Measurements from ENCODE around the gene UQCRFS1.
A peak's percentile ranks its signal among the peaks of the same experiment; 100 is the strongest.

UQCRFS1 gene

GRCh38 chr19:29212648-29213573 lies at the start of gene UQCRFS1:
Gene UQCRFS1, minus strand, starts transcription at chr19:29213151. Its CDS starts 33 bp downstream, at chr19:29213118.
- no peaks in the 10 kb centered on the region for H3K27me3 ChIP-seq (replicated peaks; ENCODE audit: control insufficient read depth, insufficient read depth, low read length)
- no peak for TF ChIP-seq CTCF (IDR thresholded peaks at IDR 0.05; ENCODE audit: insufficient read depth, low read length, poor library complexity, severe bottlenecking)
- DNase-seq (ENCODE audit: extremely low read depth, insufficient read length) = peak; percentile 98
- no peaks in the 10 kb centered on the region for H3K36me3 ChIP-seq (ENCODE audit: control insufficient read depth, insufficient read depth, low read length)
- H3K4me3 ChIP-seq (replicated peaks; ENCODE audit: low read depth, low read length) = peak within 1 kb of the TSS; percentile 91

GRCh38 chr19:29262085-29262484 lies 49.1 kb upstream of the UQCRFS1 start:
- no peak for TF ChIP-seq CTCF (IDR thresholded peaks at IDR 0.05; ENCODE audit: insufficient read depth, low read length, poor library complexity, severe bottlenecking)
- Histone ChIP-seq H3K36me3 (ENCODE audit: control insufficient read depth, insufficient read depth, low read length) (no peaks in the 10 kb centered on the region), H3K27me3 (replicated peaks; ENCODE audit: control insufficient read depth, insufficient read depth, low read length) (no peaks in the 10 kb centered on the region), H3K4me3 (replicated peaks; ENCODE audit: low read depth, low read length) (no peak overlapping the region)
- DNase-seq (ENCODE audit: extremely low read depth, insufficient read length) = no peak

- Histone ChIP-seq H3K36me3 (ENCODE audit: control insufficient read depth, insufficient read depth, low read length) (no peaks in the 10 kb centered on the region), H3K4me3 (replicated peaks; ENCODE audit: low read depth, low read length) (no peak overlapping the region), H3K27me3 (replicated peaks; ENCODE audit: control insufficient read depth, insufficient read depth, low read length) (no peaks in the 10 kb centered on the region)
- peak; percentile 59 for TF ChIP-seq CTCF (IDR thresholded peaks at IDR 0.05; ENCODE audit: insufficient read depth, low read length, poor library complexity, severe bottlenecking)
- no peak for DNase-seq (ENCODE audit: extremely low read depth, insufficient read length)
Observed at GRCh38 chr19:29260477-29261317, 47.7 kb upstream of the UQCRFS1 start.

GRCh38 chr19:29259867-29260281 lies 46.9 kb upstream of the UQCRFS1 start:
- Histone ChIP-seq H3K36me3 (ENCODE audit: control insufficient read depth, insufficient read depth, low read length) (no peaks in the 10 kb centered on the region), H3K4me3 (replicated peaks; ENCODE audit: low read depth, low read length) (no peak overlapping the region), H3K27me3 (replicated peaks; ENCODE audit: control insufficient read depth, insufficient read depth, low read length) (no peaks in the 10 kb centered on the region)
- no peak for DNase-seq (ENCODE audit: extremely low read depth, insufficient read length)
- no peak for TF ChIP-seq CTCF (IDR thresholded peaks at IDR 0.05; ENCODE audit: insufficient read depth, low read length, poor library complexity, severe bottlenecking)

- DNase-seq (ENCODE audit: extremely low read depth, insufficient read length) = no peak
- TF ChIP-seq CTCF (IDR thresholded peaks at IDR 0.05; ENCODE audit: insufficient read depth, low read length, poor library complexity, severe bottlenecking) = peak; percentile 44
- Histone ChIP-seq H3K27me3 (replicated peaks; ENCODE audit: control insufficient read depth, insufficient read depth, low read length) (no peaks in the 10 kb centered on the region), H3K36me3 (ENCODE audit: control insufficient read depth, insufficient read depth, low read length) (no peaks in the 10 kb centered on the region), H3K4me3 (replicated peaks; ENCODE audit: low read depth, low read length) (no peak overlapping the region)
Observed at GRCh38 chr19:29259153-29259552, 46.2 kb upstream of the UQCRFS1 start.
